ENCODE measurements around the gene ZDHHC1.

ZDHHC1 gene

GRCh38 chr16:67392301-67393059 lies 23.8 kb downstream of the ZDHHC1 start:
- no peak for TF ChIP-seq CTCF (conservative IDR thresholded peaks at IDR 0.05; ENCODE audit: control insufficient read depth, insufficient read depth, low read depth, low read length)
- DNase-seq (ENCODE audit: low read depth), result no peak
- H3K4me3 ChIP-seq (ENCODE audit: control insufficient read depth, low read depth, low read length), result no peak overlapping the region

- no peak for TF ChIP-seq CTCF (conservative IDR thresholded peaks at IDR 0.05; ENCODE audit: control insufficient read depth, insufficient read depth, low read depth, low read length)
- DNase-seq (ENCODE audit: low read depth), result no peak
- no peak overlapping the region for H3K4me3 ChIP-seq (ENCODE audit: control insufficient read depth, low read depth, low read length)
Observed at GRCh38 chr16:67391424-67392300, 24.6 kb downstream of the ZDHHC1 start.

GRCh38 chr16:67390816-67391423 lies 25.4 kb downstream of the ZDHHC1 start:
- no peak overlapping the region for H3K4me3 ChIP-seq (ENCODE audit: control insufficient read depth, low read depth, low read length)
- no peak for TF ChIP-seq CTCF (conservative IDR thresholded peaks at IDR 0.05; ENCODE audit: control insufficient read depth, insufficient read depth, low read depth, low read length)
- no peak for DNase-seq (ENCODE audit: low read depth)

GRCh38 chr16:67389911-67390815 lies 26.1 kb downstream of the ZDHHC1 start:
- no peak for TF ChIP-seq CTCF (conservative IDR thresholded peaks at IDR 0.05; ENCODE audit: control insufficient read depth, insufficient read depth, low read depth, low read length)
- no peak overlapping the region for H3K4me3 ChIP-seq (ENCODE audit: control insufficient read depth, low read depth, low read length)
- DNase-seq (ENCODE audit: low read depth), result no peak

- no peak for DNase-seq (ENCODE audit: low read depth)
- no peak for TF ChIP-seq CTCF (conservative IDR thresholded peaks at IDR 0.05; ENCODE audit: control insufficient read depth, insufficient read depth, low read depth, low read length)
- no peak overlapping the region for H3K4me3 ChIP-seq (ENCODE audit: control insufficient read depth, low read depth, low read length)
Observed at GRCh38 chr16:67388591-67388990, 27.7 kb downstream of the ZDHHC1 start.

- H3K4me3 ChIP-seq (ENCODE audit: control insufficient read depth, low read depth, low read length), result no peak overlapping the region
- no peak for DNase-seq (ENCODE audit: low read depth)
- TF ChIP-seq CTCF (conservative IDR thresholded peaks at IDR 0.05; ENCODE audit: control insufficient read depth, insufficient read depth, low read depth, low read length), result no peak
Observed at GRCh38 chr16:67388191-67388590, 28.1 kb downstream of the ZDHHC1 start.

All from fibroblast of mammary gland (primary cell).